IPS DF 19.7 (cell line): Measurements from ENCODE around the gene FEN1.

Experiments used
- DNase-seq: peaks from one replicate; pipeline ENCODE4 v3.0.0-alpha.2; 2013; ENCODE audit warnings: low read depth, low spot score

The FEN1 gene

GRCh38 chr11:61775106-61775505 is 17.6 kb upstream of the FEN1 start:
- no peak for DNase-seq

GRCh38 chr11:61775606-61776554 is 16.8 kb upstream of the FEN1 start:
- no peak for DNase-seq

- no peak for DNase-seq
These were observed 16.1 kb upstream of the FEN1 start for GRCh38 chr11:61776561-61777075.

- no peak for DNase-seq
These were observed 15.2 kb upstream of the FEN1 start for GRCh38 chr11:61777234-61778090.

GRCh38 chr11:61778357-61778886 is 14.3 kb upstream of the FEN1 start:
- DNase-seq, result no peak

- no peak for DNase-seq
These were observed 13.6 kb upstream of the FEN1 start for GRCh38 chr11:61778920-61779650.

- DNase-seq, result no peak
These were observed 12.8 kb upstream of the FEN1 start for GRCh38 chr11:61779666-61780525.

GRCh38 chr11:61780581-61781162 is 12.0 kb upstream of the FEN1 start:
- no peak for DNase-seq

- DNase-seq, result no peak
These were observed 11.1 kb upstream of the FEN1 start for GRCh38 chr11:61781585-61781984.

GRCh38 chr11:61782299-61782698 is 10.4 kb upstream of the FEN1 start:
- no peak for DNase-seq

- DNase-seq, result no peak
These were observed 9.9 kb upstream of the FEN1 start for GRCh38 chr11:61782841-61783240.

- DNase-seq, result no peak
These were observed 8.8 kb upstream of the FEN1 start for GRCh38 chr11:61783717-61784505.

GRCh38 chr11:61784506-61784805 is 8.3 kb upstream of the FEN1 start:
- no peak for DNase-seq

GRCh38 chr11:61785837-61786402 is 6.8 kb upstream of the FEN1 start:
- no peak for DNase-seq

GRCh38 chr11:61787928-61788491 is 4.7 kb upstream of the FEN1 start:
- DNase-seq, result no peak

- DNase-seq, result no peak
These were observed 888 bp upstream of the FEN1 start for GRCh38 chr11:61791737-61792309.

GRCh38 chr11:61793083-61793828 is 545 bp downstream of the FEN1 start:
- no peak for DNase-seq

- DNase-seq, result no peak
These were observed 1.1 kb downstream of the FEN1 start for GRCh38 chr11:61793829-61794204.
